ENCODE results near the gene TTLL13. TPM values are rescaled to one million over a fixed set of nuclear protein-coding genes. Genes with fewer than 3 reads are reported as not detected.
A peak's percentile ranks its signal among the peaks of the same experiment; 100 is the strongest.

Gene TTLL13
- total RNA-seq, 1 experiment from 2014 or later, result 0.43 TPM

DNA sequence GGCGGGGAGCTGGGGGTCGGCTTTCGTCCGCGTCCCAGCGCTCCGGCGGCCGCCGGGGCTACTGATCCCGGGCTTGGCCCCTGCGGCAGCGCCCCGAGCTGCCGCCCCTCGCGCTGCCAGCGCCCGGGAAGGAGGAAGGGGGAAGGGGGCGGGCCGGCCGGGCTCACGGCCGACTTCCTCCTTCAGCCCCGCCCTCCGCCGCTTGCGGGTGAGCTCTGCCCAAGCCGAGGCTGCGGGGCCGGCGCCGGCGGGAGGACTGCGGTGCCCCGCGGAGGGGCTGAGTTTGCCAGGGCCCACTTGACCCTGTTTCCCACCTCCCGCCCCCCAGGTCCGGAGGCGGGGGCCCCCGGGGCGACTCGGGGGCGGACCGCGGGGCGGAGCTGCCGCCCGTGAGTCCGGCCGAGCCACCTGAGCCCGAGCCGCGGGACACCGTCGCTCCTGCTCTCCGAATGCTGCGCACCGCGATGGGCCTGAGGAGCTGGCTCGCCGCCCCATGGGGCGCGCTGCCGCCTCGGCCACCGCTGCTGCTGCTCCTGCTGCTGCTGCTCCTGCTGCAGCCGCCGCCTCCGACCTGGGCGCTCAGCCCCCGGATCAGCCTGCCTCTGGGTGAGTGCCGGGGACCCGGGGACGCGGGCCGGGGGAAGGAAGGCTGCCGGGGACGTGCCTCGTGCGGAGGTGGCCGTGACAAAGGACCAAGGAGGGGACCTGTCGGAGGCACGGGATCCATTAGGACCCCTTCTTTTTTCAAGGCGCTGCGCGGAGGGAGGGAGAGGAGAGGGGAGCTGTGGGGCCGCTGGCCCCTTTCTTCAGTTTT, 48.0 kb upstream of the TTLL13 start, which contains the start of gene SEMA4B:
Gene SEMA4B (plus strand): TSS at position 201 of the 814 bp plus-strand sequence. CDS start 249 bp downstream, at position 450.
- ChIA-PET POLR2A (interaction anchor here (0.7 to 1.4 kb wide), 3 partner anchors 13 to 50 kb away, joined by 4 to 7 read pairs (median 4); partner anchors contain the start of genes CIB1 and GDPGP1), CTCF (interaction anchor here (0.6 to 1.5 kb wide), 7 partner anchors 12 to 133 kb away, joined by 3 to 13 read pairs (median 3); partner anchors contain the start of genes CIB1 and GDPGP1)
- DNase-seq, result peak; percentile 58 to 78
- peak within 1 kb of the TSS; percentile 79 for H3K4me3 Mint-ChIP-seq (ENCODE audit: unreplicated experiment)
- Histone ChIP-seq H3K36me3 (ENCODE audit: control insufficient read depth, insufficient read depth, low read length) (no peaks in the 10 kb centered on the region), H3K27me3 (replicated peaks; ENCODE audit: control insufficient read depth, insufficient read depth, low read length) (no peaks in the 10 kb centered on the region), H3K9me3 (no peaks in the 10 kb centered on the region), H3K4me1 (no peaks in the 10 kb centered on the region), H3K4me3 (ENCODE audit: low read depth, low read length) (peak within 1 kb of the TSS; percentile 90)
- H3K9me3 Mint-ChIP-seq (ENCODE audit: unreplicated experiment), result no peaks in the 10 kb centered on the region
- intact Hi-C loops (cut with micrococcal nuclease; ENCODE audit: unreplicated experiment), result no loop called here
- no peaks in the 10 kb centered on the region for H3K36me3 Mint-ChIP-seq (ENCODE audit: insufficient read depth, unreplicated experiment)
- no TSS peak for BruUV-seq (replicated peaks)
- H3K27ac Mint-ChIP-seq (ENCODE audit: unreplicated experiment), result peak within 1 kb of the TSS; percentile 61
- H3K4me1 Mint-ChIP-seq (ENCODE audit: low read depth, unreplicated experiment), result no peaks in the 10 kb centered on the region
- no peaks in the 10 kb centered on the region for H3K27me3 Mint-ChIP-seq (ENCODE audit: insufficient read depth, unreplicated experiment)
- TF ChIP-seq, protein P1, sequence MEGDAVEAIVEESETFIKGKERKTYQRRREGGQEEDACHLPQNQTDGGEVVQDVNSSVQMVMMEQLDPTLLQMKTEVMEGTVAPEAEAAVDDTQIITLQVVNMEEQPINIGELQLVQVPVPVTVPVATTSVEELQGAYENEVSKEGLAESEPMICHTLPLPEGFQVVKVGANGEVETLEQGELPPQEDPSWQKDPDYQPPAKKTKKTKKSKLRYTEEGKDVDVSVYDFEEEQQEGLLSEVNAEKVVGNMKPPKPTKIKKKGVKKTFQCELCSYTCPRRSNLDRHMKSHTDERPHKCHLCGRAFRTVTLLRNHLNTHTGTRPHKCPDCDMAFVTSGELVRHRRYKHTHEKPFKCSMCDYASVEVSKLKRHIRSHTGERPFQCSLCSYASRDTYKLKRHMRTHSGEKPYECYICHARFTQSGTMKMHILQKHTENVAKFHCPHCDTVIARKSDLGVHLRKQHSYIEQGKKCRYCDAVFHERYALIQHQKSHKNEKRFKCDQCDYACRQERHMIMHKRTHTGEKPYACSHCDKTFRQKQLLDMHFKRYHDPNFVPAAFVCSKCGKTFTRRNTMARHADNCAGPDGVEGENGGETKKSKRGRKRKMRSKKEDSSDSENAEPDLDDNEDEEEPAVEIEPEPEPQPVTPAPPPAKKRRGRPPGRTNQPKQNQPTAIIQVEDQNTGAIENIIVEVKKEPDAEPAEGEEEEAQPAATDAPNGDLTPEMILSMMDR (IDR thresholded peaks at IDR 0.05; ENCODE audit: insufficient read depth in 1 of 2, low read depth in 1 of 2, low read length in 1 of 2, severe bottlenecking in 1 of 2, unreplicated experiment in 1 of 2), result no peak

DNA sequence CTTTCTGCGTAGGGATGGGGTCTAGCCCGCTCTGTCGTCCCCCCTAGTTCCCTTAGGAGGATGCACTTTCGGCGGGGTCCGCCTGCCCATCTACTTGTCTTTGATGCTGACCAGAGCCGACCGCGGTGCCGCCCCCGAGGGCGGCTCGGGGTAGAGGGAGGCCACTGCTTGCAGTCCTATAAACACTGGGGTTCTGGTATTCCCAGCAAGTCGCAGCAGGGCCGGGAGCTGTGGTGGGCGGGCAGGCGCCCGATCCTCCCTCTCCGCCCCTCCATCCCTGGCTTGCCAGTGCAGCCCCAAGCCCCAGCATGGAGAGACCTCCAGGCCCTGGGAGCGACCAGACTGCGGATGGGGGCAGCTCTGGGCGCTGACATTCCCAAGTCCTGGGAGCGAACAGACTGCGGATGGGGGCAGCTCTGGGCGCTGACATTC, 47.4 kb upstream of the TTLL13 start:
- Mint-ChIP-seq H3K36me3 (ENCODE audit: insufficient read depth, unreplicated experiment) (no peaks in the 10 kb centered on the region), H3K4me1 (ENCODE audit: low read depth, unreplicated experiment) (no peaks in the 10 kb centered on the region), H3K9me3 (ENCODE audit: unreplicated experiment) (no peaks in the 10 kb centered on the region), H3K27me3 (ENCODE audit: insufficient read depth, unreplicated experiment) (no peaks in the 10 kb centered on the region), H3K4me3 (ENCODE audit: unreplicated experiment) (peak overlapping the region; percentile 79), H3K27ac (ENCODE audit: unreplicated experiment) (no peak overlapping the region)
- ChIA-PET CTCF (interaction anchor here (1.0 to 1.5 kb wide), 4 partner anchors 13 to 59 kb away, joined by 3 to 13 read pairs (median 4); partner anchors contain the start of genes CIB1 and GDPGP1), POLR2A (interaction anchor here (1.3 to 1.4 kb wide), 2 partner anchors 13 to 32 kb away, joined by 4 to 7 read pairs; partner anchors contain the start of genes CIB1 and GDPGP1)
- Histone ChIP-seq H3K4me1 (no peaks in the 10 kb centered on the region), H3K36me3 (ENCODE audit: control insufficient read depth, insufficient read depth, low read length) (no peaks in the 10 kb centered on the region), H3K27me3 (replicated peaks; ENCODE audit: control insufficient read depth, insufficient read depth, low read length) (no peaks in the 10 kb centered on the region), H3K4me3 (ENCODE audit: low read depth, low read length) (peak overlapping the region; percentile 90), H3K9me3 (no peaks in the 10 kb centered on the region)
- intact Hi-C loops (cut with micrococcal nuclease; ENCODE audit: unreplicated experiment), result no loop called here
- BruUV-seq (replicated peaks), result no TSS peak
- no peak for DNase-seq
- TF ChIP-seq, protein P1 (IDR thresholded peaks at IDR 0.05; ENCODE audit: insufficient read depth in 1 of 2, low read depth in 1 of 2, low read length in 1 of 2, severe bottlenecking in 1 of 2, unreplicated experiment in 1 of 2), result no peak

DNA sequence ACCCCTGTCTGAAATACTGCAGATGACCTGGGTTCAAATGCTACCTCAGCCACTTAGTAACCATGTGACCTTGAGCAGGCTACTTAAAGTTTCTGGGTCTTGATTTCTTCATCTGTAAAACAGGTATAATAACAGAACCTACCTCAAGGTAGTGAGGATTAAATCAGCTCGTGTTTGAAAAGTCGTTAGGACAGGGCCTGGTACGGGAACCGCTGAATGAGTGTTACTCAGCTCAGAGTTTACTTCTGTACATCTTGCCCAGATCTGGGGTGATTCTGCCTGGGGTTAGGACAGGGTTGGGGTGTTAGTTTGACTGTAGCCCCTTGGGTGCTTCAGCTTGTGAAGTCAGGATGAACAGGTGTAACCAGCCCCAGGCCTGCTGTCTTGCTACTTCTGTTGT, 46.4 kb upstream of the TTLL13 start:
- no peak overlapping the region for H3K4me3 ChIP-seq (ENCODE audit: low read depth, low read length)
- no peaks in the 10 kb centered on the region for H3K36me3 Mint-ChIP-seq (ENCODE audit: insufficient read depth, unreplicated experiment)
- no peaks in the 10 kb centered on the region for H3K27me3 Mint-ChIP-seq (ENCODE audit: insufficient read depth, unreplicated experiment)
- no peak for DNase-seq
- H3K4me1 Mint-ChIP-seq (ENCODE audit: low read depth, unreplicated experiment), result no peaks in the 10 kb centered on the region
- no peaks in the 10 kb centered on the region for H3K9me3 Mint-ChIP-seq (ENCODE audit: unreplicated experiment)
- no peak overlapping the region for H3K27ac Mint-ChIP-seq (ENCODE audit: unreplicated experiment)
- ChIA-PET CTCF (interaction anchor here (0.7 to 1.9 kb wide), 2 partner anchors 12 to 48 kb away, joined by 4 to 5 read pairs; no protein-coding TSS in a partner anchor), POLR2A (no interaction called here)
- no peaks in the 10 kb centered on the region for H3K27me3 ChIP-seq (replicated peaks; ENCODE audit: control insufficient read depth, insufficient read depth, low read length)
- H3K4me1 ChIP-seq, result no peaks in the 10 kb centered on the region
- BruUV-seq (replicated peaks), result no TSS peak
- TF ChIP-seq, protein P1 (IDR thresholded peaks at IDR 0.05; ENCODE audit: insufficient read depth in 1 of 2, low read depth in 1 of 2, low read length in 1 of 2, severe bottlenecking in 1 of 2, unreplicated experiment in 1 of 2), result no peak
- peak overlapping the region; percentile 79 for H3K4me3 Mint-ChIP-seq (ENCODE audit: unreplicated experiment)
- H3K36me3 ChIP-seq (ENCODE audit: control insufficient read depth, insufficient read depth, low read length), result no peaks in the 10 kb centered on the region
- H3K9me3 ChIP-seq, result no peaks in the 10 kb centered on the region
- intact Hi-C loops (cut with micrococcal nuclease; ENCODE audit: unreplicated experiment), result no loop called here

All from Caco-2 (cell line).